ENCODE results near the gene ZMYM2. TPM values are rescaled to one million over a fixed set of nuclear protein-coding genes. Genes with fewer than 3 reads are reported as not detected.
A peak's percentile ranks its signal among the peaks of the same experiment; 100 is the strongest.

Gene ZMYM2
- polyA plus RNA-seq, 3 donors: 6.7 to 32.6 (median 8.5) TPM

GRCh38 chr13:20043207-20043925 lies 84.8 kb downstream of the ZMYM2 start:
- Histone ChIP-seq H3K4me1 (ENCODE audit: control insufficient read depth in 1 of 2, insufficient read depth in 2 of 2, low read length in 2 of 2) (peaks cover 0 to under 1% of the 10 kb centered on the region in 2 donors), H3K79me2 (ENCODE audit: insufficient read depth, low read length) (peaks cover 16% of the 10 kb centered on the region), H3K36me3 (replicated peaks in 1 of 2; ENCODE audit: control insufficient read depth in 1 of 2, insufficient read depth in 2 of 2, low read length in 2 of 2) (peaks cover 46 to 68% of the 10 kb centered on the region in 2 donors), H3K27ac (ENCODE audit: low read depth in 1 of 2, low read length in 2 of 2) (peak overlapping the region in 1 of 2 donors; percentile 36), H2AFZ (ENCODE audit: insufficient read depth, low read depth, low read length, poor library complexity, severe bottlenecking) (no peak overlapping the region), H3K9me3 (replicated peaks in 1 of 2; ENCODE audit: control insufficient read depth in 1 of 2, insufficient read depth in 1 of 2, low read length in 2 of 2) (no peaks in the 10 kb centered on the region), H3K4me3 (replicated peaks in 1 of 3; ENCODE audit: low read depth in 2 of 3, low read length in 3 of 3) (no peak overlapping the region), H3K27me3 (ENCODE audit: control insufficient read depth in 2 of 2, insufficient read depth in 2 of 2, low read length in 2 of 2) (no peaks in the 10 kb centered on the region), H4K20me1 (ENCODE audit: insufficient read depth, low read length) (peaks cover 62% of the 10 kb centered on the region), H3K9ac (ENCODE audit: insufficient read depth, low read length, poor library complexity, severe bottlenecking) (no peak overlapping the region), H3K4me2 (replicated peaks; ENCODE audit: extremely low read depth, low read length, poor library complexity, severe bottlenecking) (no peak overlapping the region)
- TF ChIP-seq CTCF (IDR thresholded peaks at IDR 0.05): no peak
- no peak for DNase-seq
- H3K36me3 Mint-ChIP-seq: peaks cover 65 to 69% of the 10 kb centered on the region in 2 donors
- no peak overlapping the region for H3K4me3 Mint-ChIP-seq
- no peaks in the 10 kb centered on the region for H3K27me3 Mint-ChIP-seq (ENCODE audit: low read depth in 3 of 3)
- peaks cover 13% of the 10 kb centered on the region for H3K4me1 Mint-ChIP-seq
- intact Hi-C loops (cut with micrococcal nuclease): no loop called here
- H3K27ac Mint-ChIP-seq: peak overlapping the region in 3 of 7 donors; percentile 10 to 74 (median 46)
- peaks cover 0 to 2% (median 0%) of the 10 kb centered on the region in 7 donors for H3K9me3 Mint-ChIP-seq
- whole genome bisulfite sequencing (ENCODE audit: insufficient coverage): 97% methylated on average over 11 of the region's 11 CpGs

- peaks cover 9% of the 10 kb centered on the region for H3K79me2 ChIP-seq (ENCODE audit: insufficient read depth, low read length)
- DNase-seq: no peak
- Mint-ChIP-seq H3K27ac (peak overlapping the region in 1 of 7 donors; percentile 55), H3K9me3 (peaks cover 0 to 1% (median 0%) of the 10 kb centered on the region in 7 donors), H3K36me3 (peaks cover 57 to 62% of the 10 kb centered on the region in 2 donors), H3K27me3 (ENCODE audit: low read depth in 3 of 3) (no peaks in the 10 kb centered on the region), H3K4me1 (peaks cover 20% of the 10 kb centered on the region), H3K4me3 (no peak overlapping the region)
- no peak for TF ChIP-seq CTCF (IDR thresholded peaks at IDR 0.05)
- H4K20me1 ChIP-seq (ENCODE audit: insufficient read depth, low read length): peaks cover 60% of the 10 kb centered on the region
- no peak overlapping the region for H3K4me3 ChIP-seq (replicated peaks in 1 of 3; ENCODE audit: low read depth in 2 of 3, low read length in 3 of 3)
- H3K4me2 ChIP-seq (replicated peaks; ENCODE audit: extremely low read depth, low read length, poor library complexity, severe bottlenecking): no peak overlapping the region
- H3K4me1 ChIP-seq (ENCODE audit: control insufficient read depth in 1 of 2, insufficient read depth in 2 of 2, low read length in 2 of 2): peaks cover 3 to 8% of the 10 kb centered on the region in 2 donors
- H3K27me3 ChIP-seq (ENCODE audit: control insufficient read depth in 2 of 2, insufficient read depth in 2 of 2, low read length in 2 of 2): no peaks in the 10 kb centered on the region
- no peak overlapping the region for H2AFZ ChIP-seq (ENCODE audit: insufficient read depth, low read depth, low read length, poor library complexity, severe bottlenecking)
- H3K9me3 ChIP-seq (replicated peaks in 1 of 2; ENCODE audit: control insufficient read depth in 1 of 2, insufficient read depth in 1 of 2, low read length in 2 of 2): no peaks in the 10 kb centered on the region
- 100% methylated on average over 1 of the region's 1 CpG for WGBS (ENCODE audit: insufficient coverage)
- intact Hi-C loops (cut with micrococcal nuclease): no loop called here
- peaks cover 44 to 61% of the 10 kb centered on the region in 2 donors for H3K36me3 ChIP-seq (replicated peaks in 1 of 2; ENCODE audit: control insufficient read depth in 1 of 2, insufficient read depth in 2 of 2, low read length in 2 of 2)
- peak overlapping the region in 1 of 2 donors; percentile 36 for H3K27ac ChIP-seq (ENCODE audit: low read depth in 1 of 2, low read length in 2 of 2)
- H3K9ac ChIP-seq (ENCODE audit: insufficient read depth, low read length, poor library complexity, severe bottlenecking): no peak overlapping the region
These were observed 85.6 kb downstream of the ZMYM2 start for GRCh38 chr13:20044086-20044485.
